ENCODE data around the gene KCNE2.
A peak's percentile ranks its signal among the peaks of the same experiment; 100 is the strongest.
"Not testable (repeated sequence)": the region's sequence is repeated elsewhere in the genome, so short reads cannot be mapped to it uniquely, and the experiment has no call there.

Gene KCNE2

GRCh38 chr21:34352556-34352955 lies 11.2 kb upstream of the KCNE2 start:
- DNase-seq (ENCODE audit: insufficient read length, low spot score): no peak
- FAIRE-seq: no peak

DNA sequence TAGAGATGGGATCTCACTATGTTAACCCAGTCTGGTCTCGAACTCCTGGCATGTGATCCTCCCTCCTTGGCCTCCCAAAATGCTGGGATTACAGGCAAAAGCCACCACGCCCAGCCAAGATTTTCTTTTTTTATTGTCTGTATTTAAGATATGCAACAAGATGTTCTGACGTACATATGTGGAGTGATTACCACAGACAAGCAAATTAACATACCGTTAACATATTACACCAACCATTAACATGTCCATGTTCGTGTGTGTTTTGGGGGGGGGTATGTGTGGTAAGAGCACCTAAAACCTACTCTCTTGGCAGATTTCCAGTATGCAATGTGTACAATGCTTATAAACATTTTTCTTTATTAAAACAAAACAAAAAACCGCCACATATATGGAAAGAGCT lies 10.6 kb upstream of the KCNE2 start:
- no peak for DNase-seq (ENCODE audit: insufficient read length, low spot score)
- FAIRE-seq: no peak

GRCh38 chr21:34354836-34355235 lies 9.0 kb upstream of the KCNE2 start:
- FAIRE-seq (no peak), DNase-seq (ENCODE audit: insufficient read length, low spot score) (no peak)

GRCh38 chr21:34355570-34355969 lies 8.2 kb upstream of the KCNE2 start:
- DNase-seq (ENCODE audit: insufficient read length, low spot score) (no peak), FAIRE-seq (no peak)

DNA sequence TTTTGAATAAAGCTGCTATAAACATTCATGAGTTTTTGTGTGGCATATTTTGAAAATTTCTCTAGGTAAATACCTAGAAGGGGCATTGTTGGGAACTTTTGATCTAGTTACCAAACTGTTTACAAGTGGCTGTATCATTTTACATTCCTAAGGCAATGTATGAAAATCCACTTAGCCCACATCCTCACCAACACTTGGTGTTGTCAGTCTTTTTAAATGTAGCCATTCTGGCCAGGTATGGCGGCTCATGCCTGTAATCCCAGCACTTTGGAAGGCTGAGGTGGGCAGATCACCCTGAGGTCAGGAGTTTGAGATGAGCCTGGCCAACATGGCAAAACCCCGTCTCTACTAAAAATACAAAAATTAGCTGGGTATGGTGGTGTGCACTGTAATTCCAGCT lies 5.9 kb upstream of the KCNE2 start:
- FAIRE-seq (no peak), DNase-seq (ENCODE audit: insufficient read length, low spot score) (no peak)

- DNase-seq (ENCODE audit: insufficient read length, low spot score) (no peak), FAIRE-seq (no peak)
These were observed 4.9 kb upstream of the KCNE2 start for GRCh38 chr21:34358866-34359265.

DNA sequence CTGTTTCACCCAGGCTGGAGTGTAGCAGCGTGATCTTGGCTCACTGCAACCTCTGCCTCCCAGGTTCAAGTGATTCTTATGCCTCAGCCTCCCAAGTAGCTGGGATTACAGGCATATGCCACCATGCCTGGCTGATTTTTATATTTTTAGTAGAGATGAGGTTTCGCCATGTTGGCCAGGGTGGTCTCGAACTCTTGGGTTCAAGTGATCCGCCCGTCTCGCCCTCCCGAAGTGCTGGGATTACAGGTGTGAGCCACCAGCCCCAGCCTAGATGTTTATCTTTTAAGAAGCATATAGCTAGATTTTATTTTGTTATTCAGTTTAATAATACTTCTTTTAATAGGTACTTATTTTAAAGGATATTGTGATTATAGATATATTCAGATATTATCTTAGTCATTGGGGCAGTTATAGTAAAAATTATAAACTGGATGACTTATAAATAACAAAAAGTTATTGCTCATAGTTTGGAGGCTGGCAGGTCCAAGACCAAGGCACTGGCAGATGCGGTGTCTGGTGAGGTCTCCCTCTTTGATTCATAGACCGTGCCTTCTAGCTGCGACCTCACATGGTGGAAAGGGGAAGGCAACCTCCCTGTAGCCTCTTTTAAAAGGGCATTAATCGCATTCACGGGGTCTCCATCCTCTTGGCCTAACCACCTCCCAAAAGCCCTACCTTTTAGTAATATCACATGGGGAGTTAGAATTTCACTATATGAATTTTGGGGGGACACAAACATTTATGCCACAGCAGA lies 3.1 kb upstream of the KCNE2 start:
- no peak for FAIRE-seq
- no peak for DNase-seq (ENCODE audit: insufficient read length, low spot score)

- DNase-seq (ENCODE audit: insufficient read length, low spot score) (no peak), FAIRE-seq (no peak)
These were observed 1.7 kb upstream of the KCNE2 start for GRCh38 chr21:34362136-34362444.

GRCh38 chr21:34362670-34363069 lies 1.1 kb upstream of the KCNE2 start:
- no peak for DNase-seq (ENCODE audit: insufficient read length, low spot score)
- no peak for FAIRE-seq

DNA sequence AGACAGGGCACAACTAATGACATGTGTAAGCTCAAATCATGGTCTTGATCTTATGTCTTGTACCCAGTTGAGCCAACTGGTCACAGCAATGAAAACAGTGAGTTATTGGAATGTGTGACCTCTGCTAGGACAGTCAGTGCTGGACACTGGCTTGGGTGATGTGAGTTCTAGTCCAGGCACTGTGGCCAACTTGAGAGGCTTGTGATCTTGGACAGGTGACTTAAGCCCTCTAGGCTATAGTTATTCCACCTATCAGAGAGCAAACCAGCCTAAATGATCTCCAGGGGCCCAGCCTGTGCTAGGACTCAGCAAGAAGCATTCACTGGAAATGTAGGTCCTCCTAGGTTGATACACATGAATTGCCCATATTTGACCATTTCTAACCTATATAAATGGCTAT lies 1.1 kb downstream of the KCNE2 start:
- DNase-seq (ENCODE audit: insufficient read length, low spot score): no peak
- FAIRE-seq: no peak

DNA sequence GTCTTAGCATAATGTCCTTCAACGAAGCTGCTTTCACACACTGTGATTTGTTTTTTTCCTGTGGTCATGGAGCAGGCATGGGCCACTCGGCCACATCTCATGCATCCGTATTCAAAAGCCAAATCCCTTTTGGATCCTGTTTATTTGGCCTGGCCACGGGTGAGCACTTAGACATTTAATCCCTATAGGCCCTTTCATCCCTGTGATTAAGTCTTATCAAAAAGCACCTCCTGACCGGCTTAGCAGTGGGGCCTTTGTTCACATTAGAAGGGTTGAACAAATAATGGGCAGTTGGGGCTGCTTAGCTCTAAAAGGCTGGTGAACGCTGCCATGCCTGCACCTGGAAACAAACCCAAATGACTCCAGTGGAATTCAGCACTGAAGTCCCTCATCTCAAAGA lies 2.0 kb downstream of the KCNE2 start:
- no peak for FAIRE-seq
- DNase-seq (ENCODE audit: insufficient read length, low spot score): no peak

DNA sequence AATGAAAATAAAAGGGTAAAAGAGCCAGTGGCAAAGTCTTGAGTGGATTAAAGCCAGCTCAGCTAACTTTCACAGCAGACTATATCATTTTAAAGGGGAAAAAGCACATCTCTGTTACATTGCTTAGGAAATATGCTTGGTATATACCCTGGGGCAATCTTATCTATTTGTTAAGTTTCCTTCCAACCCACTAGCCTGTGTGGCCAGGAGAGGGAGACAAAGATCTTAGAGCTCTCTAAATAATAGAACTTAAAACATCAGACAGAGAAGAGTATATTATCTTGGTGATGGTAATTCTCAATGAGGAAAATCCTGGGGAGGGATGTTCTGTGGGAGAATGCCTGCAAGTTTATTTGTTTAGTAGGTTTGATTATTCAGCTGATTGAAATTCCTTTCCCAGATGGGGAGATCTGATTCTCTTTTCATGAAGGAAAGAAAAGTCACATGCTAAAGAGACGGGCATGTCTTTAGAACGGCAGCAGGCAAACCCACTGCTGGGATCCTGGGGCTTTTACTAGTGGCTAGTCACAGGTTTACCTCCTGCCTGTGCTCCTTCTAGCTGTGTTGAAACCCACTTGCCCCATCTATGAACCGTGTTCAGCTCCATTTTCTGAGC lies 3.6 kb downstream of the KCNE2 start:
- FAIRE-seq (no peak), DNase-seq (ENCODE audit: insufficient read length, low spot score) (peak; percentile 66)

- FAIRE-seq (no peak), DNase-seq (ENCODE audit: insufficient read length, low spot score) (no peak)
These were observed 5.9 kb downstream of the KCNE2 start for GRCh38 chr21:34369741-34370140.

DNA sequence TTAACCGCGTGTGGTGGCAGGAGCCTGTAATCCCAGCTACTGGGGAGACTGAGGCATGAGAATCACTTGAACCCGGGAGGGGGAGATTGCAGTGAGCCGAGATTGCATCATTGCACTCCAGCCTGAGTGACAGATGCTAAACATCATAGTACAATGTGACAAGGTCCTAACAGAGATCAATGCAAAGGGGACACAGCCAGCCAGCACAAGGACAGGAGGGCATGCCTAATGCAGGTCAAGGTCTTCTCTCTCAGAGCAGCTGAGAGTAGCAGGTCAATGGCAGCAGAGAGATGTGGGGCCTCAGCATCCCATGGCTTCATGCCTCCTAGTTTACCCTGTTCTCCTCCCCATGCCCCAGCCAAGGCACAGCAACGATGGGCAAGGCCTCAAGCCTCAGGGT lies 8.5 kb downstream of the KCNE2 start:
- no peak for FAIRE-seq

DNA sequence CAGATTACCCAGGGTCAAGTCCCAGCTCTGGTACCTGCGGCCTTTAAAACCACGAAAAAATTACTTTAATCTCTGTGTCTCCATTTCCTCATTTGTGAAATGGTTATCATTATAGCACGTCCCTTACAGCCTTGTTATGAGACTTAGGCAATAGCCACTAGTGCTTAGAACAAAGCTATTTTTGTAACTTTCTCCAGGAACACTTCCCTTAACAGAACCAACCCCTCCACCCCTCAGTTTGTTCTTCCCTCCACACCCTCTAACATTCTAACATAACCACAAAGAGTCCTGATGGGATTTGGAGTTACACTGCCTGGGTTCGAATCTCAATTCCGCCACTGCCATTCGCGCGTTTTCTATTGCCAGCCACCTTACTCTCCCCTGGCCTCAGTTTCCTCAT lies 10.7 kb downstream of the KCNE2 start:
- DNase-seq (ENCODE audit: insufficient read length, low spot score); FAIRE-seq: not testable (repeated sequence)

More for the DNA sequence above, 8.5 kb downstream of the KCNE2 start:
- DNase-seq (ENCODE audit: insufficient read length, low spot score): no peak

DNA sequence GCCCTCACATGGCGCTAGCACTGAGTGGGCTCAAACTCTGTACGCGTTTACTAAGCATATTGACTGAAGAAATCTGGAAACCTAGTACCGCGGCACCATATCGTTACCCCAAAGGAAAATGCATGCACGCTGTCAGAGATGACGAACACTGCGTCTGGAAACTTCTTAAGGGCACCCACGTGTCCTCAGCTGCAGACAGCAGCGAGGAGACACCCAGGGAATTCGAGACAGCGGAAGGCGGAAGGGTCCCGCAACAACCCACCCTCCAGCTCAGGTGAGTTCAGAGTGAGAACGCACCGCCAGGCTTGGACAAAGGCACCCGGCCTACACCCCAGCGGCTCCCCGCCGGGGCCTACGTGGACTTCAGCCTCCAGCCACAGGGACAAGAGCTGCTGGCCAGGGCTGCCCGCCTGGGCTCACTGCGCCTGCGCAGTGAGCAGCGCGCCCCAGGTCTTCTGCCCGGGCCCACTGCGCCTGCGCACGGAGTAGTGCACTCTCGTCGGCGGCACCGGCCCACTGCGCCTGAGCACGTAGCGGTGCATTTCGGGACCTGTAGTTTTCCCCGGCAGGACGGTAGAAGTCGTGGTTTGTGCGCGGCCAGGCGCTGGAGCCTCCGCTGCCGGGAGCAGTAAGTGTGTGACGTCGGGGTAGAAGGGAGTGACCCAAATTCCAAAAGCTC lies 11.3 kb downstream of the KCNE2 start, which contains the start of gene SMIM11:
SMIM11 (plus strand) TSS at position 568 of the 679 bp plus-strand sequence. CDS start 3,998 bp downstream, outside the sequence.
- DNase-seq (ENCODE audit: insufficient read length, low spot score): not testable (repeated sequence)
- peak; percentile 96 for FAIRE-seq

DNA sequence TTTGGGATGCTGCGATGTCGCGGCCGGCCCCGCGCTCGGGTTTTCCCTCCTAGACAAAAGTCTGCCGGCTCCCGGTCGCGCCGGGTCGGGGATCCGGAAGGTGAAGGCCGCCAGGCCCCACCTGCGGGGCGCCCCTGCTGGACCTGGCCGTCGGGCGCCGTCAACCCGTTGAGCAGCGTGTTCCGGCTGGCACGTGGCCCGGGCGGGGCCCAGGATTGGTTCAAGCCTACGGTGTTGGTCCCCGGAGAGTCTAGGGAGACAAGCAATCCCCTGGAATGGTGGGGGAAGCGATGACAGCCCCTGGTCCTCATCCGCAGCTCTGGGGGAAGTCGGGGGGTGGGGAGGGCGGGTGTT lies 11.8 kb downstream of the KCNE2 start:
- DNase-seq (ENCODE audit: insufficient read length, low spot score); FAIRE-seq: not testable (repeated sequence)

DNA sequence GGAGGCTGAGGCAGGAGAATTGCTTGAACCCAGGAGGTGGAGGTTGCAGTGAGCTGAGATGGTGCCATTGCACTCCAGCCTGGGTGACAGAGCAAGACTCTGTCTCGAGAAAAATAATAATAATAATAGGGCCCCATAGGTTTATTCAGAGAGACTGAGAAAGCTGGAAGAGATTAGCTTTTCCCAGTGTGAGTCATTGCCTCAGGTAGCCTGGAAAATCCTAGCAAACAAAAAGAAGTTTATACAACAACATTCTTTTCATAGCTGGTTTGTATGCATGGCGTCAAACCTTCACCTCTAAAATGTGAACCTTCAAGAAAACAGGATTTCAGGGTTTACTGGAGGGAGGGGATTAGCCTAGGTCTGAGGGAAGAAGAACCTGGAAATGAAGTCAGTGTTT lies 19.3 kb downstream of the KCNE2 start:
- FAIRE-seq; DNase-seq (ENCODE audit: insufficient read length, low spot score): not testable (repeated sequence)

GRCh38 chr21:34383724-34384415 lies 20.1 kb downstream of the KCNE2 start:
- not testable (repeated sequence) for DNase-seq (ENCODE audit: insufficient read length, low spot score); FAIRE-seq

GRCh38 chr21:34400522-34400921 lies 36.7 kb downstream of the KCNE2 start:
- not testable (repeated sequence) for DNase-seq (ENCODE audit: insufficient read length, low spot score); FAIRE-seq

GRCh38 chr21:34404742-34405141 lies 40.9 kb downstream of the KCNE2 start:
- DNase-seq (ENCODE audit: insufficient read length, low spot score); FAIRE-seq: not testable (repeated sequence)

Measured in HTR-8/SVneo (cell line).